K562 (cell line): Measurements from ENCODE around the gene BIRC7. TPM values are rescaled to one million over a fixed set of nuclear protein-coding genes. Genes with fewer than 3 reads are reported as not detected.

Experiments used
- CHD2 ChIP-seq: IDR thresholded peaks from 2 replicates; pipeline ENCODE4 v1.6.1; 2011; ENCODE audit warnings: low read depth, low read length
- POLR3A ChIP-seq: IDR thresholded peaks from 2 replicates; pipeline ENCODE4 v1.6.1; 2011; ENCODE audit warnings: borderline replicate concordance, mild to moderate bottlenecking, moderate library complexity; ENCODE audit not compliant: insufficient read length, insufficient read depth; ENCODE audit errors: extremely low read depth
- SAP30 ChIP-seq: fragments of 200-600 bp; sonication (generic); IDR thresholded peaks from 2 replicates; pipeline ENCODE4 v1.6.1; 2012; ENCODE audit warnings: borderline replicate concordance, low read depth, mild to moderate bottlenecking, moderate library complexity, low read length, control low read depth, inconsistent platforms; ENCODE audit not compliant: insufficient read depth, poor library complexity, severe bottlenecking
- SMAD1 ChIP-seq: fragments of 150-350 bp; IDR thresholded peaks from 2 replicates; pipeline ENCODE4 v1.6.1; 2014; ENCODE audit warnings: low read length, low read depth; ENCODE audit not compliant: partially characterized antibody
- ZFX ChIP-seq: sonication (generic); formaldehyde crosslinking; IDR thresholded peaks from 2 replicates; pipeline ENCODE4 v1.8.0; 2022; ENCODE audit warnings: mild to moderate bottlenecking, missing genetic modification reagents, moderate library complexity
- polyA plus RNA-seq, 8 experiments: library from polyadenylated mRNA; depleted of rRNA in 4 of 8; stranded (reverse) in 5 of 8; unstranded in 3 of 8; fragments of >200 nt; fragmentation: Nextera tagmentation in 2 of 8; fragmentation: Illumina TruSeq in 1 of 8; extraction: Ambion mirVana in 2 of 8; extraction: Trizol in 1 of 8; gene quantifications; 2 replicates each; pipeline versions ENCODE4 v1.2.1 to v1.2.3, GENCODE V29; 2011 to 2014; ENCODE audit warnings: inconsistent platforms in 1 of 8, missing spikeins in 1 of 8
- total RNA-seq, 7 experiments: library from RNA; depleted of rRNA in 6 of 7; stranded (reverse); fragments of >200 nt in 6 of 7; fragmentation: Illumina TruSeq in 2 of 7; extraction: Trizol in 2 of 7; gene quantifications; 2 replicates each; pipeline versions ENCODE4 v1.2.1 to v1.2.3, GENCODE V29; 2011 to 2021; ENCODE audit warnings: low replicate concordance in 1 of 7
- TF ChIP-seq, protein P1 (sequence below), 3 experiments: fragments of 200-800 bp in 1 of 3; fragments of 250-450 bp in 1 of 3; fragments of 450-650 bp in 1 of 3; sonication (Bioruptor Pico) in 1 of 3; sonication (Bioruptor generic) in 1 of 3; formaldehyde crosslinking in 1 of 3; IDR thresholded peaks; 2 replicates each; pipeline versions ENCODE4 v1.6.1 to v1.8.0; 2016 to 2022; ENCODE audit warnings: mild to moderate bottlenecking in 2 of 3, missing genetic modification characterization in 2 of 3, missing compliant biosample characterization in 1 of 3, moderate library complexity in 1 of 3
- TF ChIP-seq, protein P2 (sequence below): sonication (generic); formaldehyde crosslinking; IDR thresholded peaks from 2 replicates; pipeline ENCODE4 v1.8.0; 2022; ENCODE audit warnings: mild to moderate bottlenecking, missing genetic modification reagents
- TF ChIP-seq, protein P3 (sequence below): fragments of 450-650 bp; IDR thresholded peaks from 2 replicates; pipeline ENCODE4 v1.6.1; 2016; ENCODE audit warnings: borderline replicate concordance
- TF ChIP-seq, protein P4 (sequence below): sonication (generic); formaldehyde crosslinking; IDR thresholded peaks from 2 replicates; pipeline ENCODE4 v1.8.0; 2022; ENCODE audit warnings: missing genetic modification reagents, mild to moderate bottlenecking, borderline replicate concordance
- TF ChIP-seq, protein P5 (sequence below): fragments of 450-650 bp; formaldehyde crosslinking; IDR thresholded peaks from 2 replicates; pipeline ENCODE4 v1.4.0; 2020; ENCODE audit warnings: mild to moderate bottlenecking, moderate library complexity

BIRC7 gene
- total and polyA plus RNA-seq, 9 of the 15 experiments (the other 6 are each of a cell fraction or from before 2014, with no cell fraction given) = 0.14 to 0.19 (median 0.16) TPM; not detected in 5

DNA sequence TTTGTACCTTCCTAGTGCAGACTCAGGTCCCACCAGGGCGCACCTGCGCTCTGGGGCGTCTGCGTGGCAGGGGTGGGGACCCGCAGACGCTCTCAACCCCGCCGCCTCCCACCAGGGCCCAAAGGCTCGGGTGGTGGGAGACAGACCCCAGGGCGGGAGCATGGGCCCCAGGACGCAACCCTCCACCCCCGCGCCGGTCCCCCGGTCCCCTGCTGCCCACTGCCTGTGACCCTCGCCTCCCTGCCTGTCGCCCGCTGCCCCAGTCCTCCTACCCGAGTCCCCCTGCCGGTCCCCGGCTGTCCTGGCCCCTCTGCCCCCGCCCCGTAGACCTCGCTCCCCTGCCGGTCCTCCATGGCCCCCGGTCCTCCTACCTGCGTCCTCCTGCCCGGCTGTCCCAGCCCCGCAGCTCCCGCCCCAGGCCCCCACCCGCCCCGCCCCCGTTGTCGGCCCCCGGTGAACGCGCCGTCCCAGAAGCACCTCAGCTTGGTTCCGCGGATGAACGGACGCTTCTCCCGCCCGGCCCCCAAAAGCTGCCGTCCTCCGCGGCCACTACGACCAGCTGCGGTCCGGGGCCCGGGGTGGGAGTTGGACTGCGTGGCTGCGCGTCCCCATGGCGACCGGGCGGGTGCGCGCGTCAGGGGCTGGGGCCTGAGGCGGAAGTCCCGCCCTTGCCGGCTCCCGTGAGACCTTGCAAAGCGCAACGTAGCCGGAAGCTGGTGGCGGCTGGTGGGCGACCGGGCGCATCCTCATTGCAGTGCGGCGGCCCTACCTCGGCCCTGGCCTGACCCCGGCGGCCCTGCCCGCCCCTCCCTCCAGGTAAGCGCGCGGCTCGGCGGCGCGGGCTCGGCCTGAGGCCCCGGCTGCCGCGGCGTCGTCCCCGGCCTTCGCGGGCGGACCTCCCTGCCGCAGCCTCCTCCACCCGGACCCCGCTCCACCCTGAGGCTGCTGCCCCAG, 36.7 kb downstream of the BIRC7 start, which contains the start of gene ARFGAP1 (continued):
- TF ChIP-seq, protein P1, sequence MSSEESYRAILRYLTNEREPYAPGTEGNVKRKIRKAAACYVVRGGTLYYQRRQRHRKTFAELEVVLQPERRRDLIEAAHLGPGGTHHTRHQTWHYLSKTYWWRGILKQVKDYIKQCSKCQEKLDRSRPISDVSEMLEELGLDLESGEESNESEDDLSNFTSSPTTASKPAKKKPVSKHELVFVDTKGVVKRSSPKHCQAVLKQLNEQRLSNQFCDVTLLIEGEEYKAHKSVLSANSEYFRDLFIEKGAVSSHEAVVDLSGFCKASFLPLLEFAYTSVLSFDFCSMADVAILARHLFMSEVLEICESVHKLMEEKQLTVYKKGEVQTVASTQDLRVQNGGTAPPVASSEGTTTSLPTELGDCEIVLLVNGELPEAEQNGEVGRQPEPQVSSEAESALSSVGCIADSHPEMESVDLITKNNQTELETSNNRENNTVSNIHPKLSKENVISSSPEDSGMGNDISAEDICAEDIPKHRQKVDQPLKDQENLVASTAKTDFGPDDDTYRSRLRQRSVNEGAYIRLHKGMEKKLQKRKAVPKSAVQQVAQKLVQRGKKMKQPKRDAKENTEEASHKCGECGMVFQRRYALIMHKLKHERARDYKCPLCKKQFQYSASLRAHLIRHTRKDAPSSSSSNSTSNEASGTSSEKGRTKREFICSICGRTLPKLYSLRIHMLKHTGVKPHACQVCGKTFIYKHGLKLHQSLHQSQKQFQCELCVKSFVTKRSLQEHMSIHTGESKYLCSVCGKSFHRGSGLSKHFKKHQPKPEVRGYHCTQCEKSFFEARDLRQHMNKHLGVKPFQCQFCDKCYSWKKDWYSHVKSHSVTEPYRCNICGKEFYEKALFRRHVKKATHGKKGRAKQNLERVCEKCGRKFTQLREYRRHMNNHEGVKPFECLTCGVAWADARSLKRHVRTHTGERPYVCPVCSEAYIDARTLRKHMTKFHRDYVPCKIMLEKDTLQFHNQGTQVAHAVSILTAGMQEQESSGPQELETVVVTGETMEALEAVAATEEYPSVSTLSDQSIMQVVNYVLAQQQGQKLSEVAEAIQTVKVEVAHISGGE (CRISPR knock-in tag; IDR thresholded peaks at IDR 0.05) = peak in 2 of 3 experiments; percentile 19 to 62; a peak in 2 of 6 replicates
- TF ChIP-seq CHD2 = peak; percentile 91
- TF ChIP-seq SAP30 = peak; percentile 70
- TF ChIP-seq ZFX (CRISPR knock-in tag) = peak; percentile 74
- TF ChIP-seq, protein P2, sequence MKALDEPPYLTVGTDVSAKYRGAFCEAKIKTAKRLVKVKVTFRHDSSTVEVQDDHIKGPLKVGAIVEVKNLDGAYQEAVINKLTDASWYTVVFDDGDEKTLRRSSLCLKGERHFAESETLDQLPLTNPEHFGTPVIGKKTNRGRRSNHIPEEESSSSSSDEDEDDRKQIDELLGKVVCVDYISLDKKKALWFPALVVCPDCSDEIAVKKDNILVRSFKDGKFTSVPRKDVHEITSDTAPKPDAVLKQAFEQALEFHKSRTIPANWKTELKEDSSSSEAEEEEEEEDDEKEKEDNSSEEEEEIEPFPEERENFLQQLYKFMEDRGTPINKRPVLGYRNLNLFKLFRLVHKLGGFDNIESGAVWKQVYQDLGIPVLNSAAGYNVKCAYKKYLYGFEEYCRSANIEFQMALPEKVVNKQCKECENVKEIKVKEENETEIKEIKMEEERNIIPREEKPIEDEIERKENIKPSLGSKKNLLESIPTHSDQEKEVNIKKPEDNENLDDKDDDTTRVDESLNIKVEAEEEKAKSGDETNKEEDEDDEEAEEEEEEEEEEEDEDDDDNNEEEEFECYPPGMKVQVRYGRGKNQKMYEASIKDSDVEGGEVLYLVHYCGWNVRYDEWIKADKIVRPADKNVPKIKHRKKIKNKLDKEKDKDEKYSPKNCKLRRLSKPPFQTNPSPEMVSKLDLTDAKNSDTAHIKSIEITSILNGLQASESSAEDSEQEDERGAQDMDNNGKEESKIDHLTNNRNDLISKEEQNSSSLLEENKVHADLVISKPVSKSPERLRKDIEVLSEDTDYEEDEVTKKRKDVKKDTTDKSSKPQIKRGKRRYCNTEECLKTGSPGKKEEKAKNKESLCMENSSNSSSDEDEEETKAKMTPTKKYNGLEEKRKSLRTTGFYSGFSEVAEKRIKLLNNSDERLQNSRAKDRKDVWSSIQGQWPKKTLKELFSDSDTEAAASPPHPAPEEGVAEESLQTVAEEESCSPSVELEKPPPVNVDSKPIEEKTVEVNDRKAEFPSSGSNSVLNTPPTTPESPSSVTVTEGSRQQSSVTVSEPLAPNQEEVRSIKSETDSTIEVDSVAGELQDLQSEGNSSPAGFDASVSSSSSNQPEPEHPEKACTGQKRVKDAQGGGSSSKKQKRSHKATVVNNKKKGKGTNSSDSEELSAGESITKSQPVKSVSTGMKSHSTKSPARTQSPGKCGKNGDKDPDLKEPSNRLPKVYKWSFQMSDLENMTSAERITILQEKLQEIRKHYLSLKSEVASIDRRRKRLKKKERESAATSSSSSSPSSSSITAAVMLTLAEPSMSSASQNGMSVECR (CRISPR knock-in tag) = 0 out of 2 replicates have a peak, but pooled peaks have one; percentile 53
- TF ChIP-seq SMAD1 = no peak
- TF ChIP-seq POLR3A = no peak
- TF ChIP-seq, protein P3, sequence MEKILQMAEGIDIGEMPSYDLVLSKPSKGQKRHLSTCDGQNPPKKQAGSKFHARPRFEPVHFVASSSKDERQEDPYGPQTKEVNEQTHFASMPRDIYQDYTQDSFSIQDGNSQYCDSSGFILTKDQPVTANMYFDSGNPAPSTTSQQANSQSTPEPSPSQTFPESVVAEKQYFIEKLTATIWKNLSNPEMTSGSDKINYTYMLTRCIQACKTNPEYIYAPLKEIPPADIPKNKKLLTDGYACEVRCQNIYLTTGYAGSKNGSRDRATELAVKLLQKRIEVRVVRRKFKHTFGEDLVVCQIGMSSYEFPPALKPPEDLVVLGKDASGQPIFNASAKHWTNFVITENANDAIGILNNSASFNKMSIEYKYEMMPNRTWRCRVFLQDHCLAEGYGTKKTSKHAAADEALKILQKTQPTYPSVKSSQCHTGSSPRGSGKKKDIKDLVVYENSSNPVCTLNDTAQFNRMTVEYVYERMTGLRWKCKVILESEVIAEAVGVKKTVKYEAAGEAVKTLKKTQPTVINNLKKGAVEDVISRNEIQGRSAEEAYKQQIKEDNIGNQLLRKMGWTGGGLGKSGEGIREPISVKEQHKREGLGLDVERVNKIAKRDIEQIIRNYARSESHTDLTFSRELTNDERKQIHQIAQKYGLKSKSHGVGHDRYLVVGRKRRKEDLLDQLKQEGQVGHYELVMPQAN = peak; percentile 48; the same call in 1 of the 2 replicates
- TF ChIP-seq, protein P4, sequence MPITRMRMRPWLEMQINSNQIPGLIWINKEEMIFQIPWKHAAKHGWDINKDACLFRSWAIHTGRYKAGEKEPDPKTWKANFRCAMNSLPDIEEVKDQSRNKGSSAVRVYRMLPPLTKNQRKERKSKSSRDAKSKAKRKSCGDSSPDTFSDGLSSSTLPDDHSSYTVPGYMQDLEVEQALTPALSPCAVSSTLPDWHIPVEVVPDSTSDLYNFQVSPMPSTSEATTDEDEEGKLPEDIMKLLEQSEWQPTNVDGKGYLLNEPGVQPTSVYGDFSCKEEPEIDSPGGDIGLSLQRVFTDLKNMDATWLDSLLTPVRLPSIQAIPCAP = no peak
- TF ChIP-seq, protein P5, sequence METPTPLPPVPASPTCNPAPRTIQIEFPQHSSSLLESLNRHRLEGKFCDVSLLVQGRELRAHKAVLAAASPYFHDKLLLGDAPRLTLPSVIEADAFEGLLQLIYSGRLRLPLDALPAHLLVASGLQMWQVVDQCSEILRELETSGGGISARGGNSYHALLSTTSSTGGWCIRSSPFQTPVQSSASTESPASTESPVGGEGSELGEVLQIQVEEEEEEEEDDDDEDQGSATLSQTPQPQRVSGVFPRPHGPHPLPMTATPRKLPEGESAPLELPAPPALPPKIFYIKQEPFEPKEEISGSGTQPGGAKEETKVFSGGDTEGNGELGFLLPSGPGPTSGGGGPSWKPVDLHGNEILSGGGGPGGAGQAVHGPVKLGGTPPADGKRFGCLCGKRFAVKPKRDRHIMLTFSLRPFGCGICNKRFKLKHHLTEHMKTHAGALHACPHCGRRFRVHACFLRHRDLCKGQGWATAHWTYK (CRISPR knock-in tag) = peak; percentile 32; the same call in 1 of the 2 replicates
